H9 (cell line): ENCODE measurements around the gene MYO18A. TPM values are rescaled to one million over a fixed set of nuclear protein-coding genes. Genes with fewer than 3 reads are reported as not detected.
A peak's percentile ranks its signal among the peaks of the same experiment; 100 is the strongest.
"Not testable (repeated sequence)": the region's sequence is repeated elsewhere in the genome, so short reads cannot be mapped to it uniquely, and the experiment has no call there.

Source experiments
- DNase-seq: peaks from one replicate; pipeline ENCODE4 v3.0.0-alpha.2; 2017
- H2AFZ ChIP-seq: one replicate; pipeline ENCODE4 v1.6.1; 2013; ENCODE audit warnings: mild to moderate bottlenecking, low read length, control low read depth, moderate library complexity
- H2AK5ac ChIP-seq: 2 replicates; pipeline ENCODE4 v1.6.1; 2013; ENCODE audit warnings: low read length, control low read depth, mixed read lengths; ENCODE audit not compliant: insufficient read length
- H2BK120ac ChIP-seq: one replicate; pipeline ENCODE4 v1.6.1; 2013; ENCODE audit warnings: low read depth, mild to moderate bottlenecking, low read length, control low read depth, inconsistent platforms; ENCODE audit not compliant: poor library complexity, severe bottlenecking
- H2BK12ac ChIP-seq: 2 replicates; pipeline ENCODE4 v1.6.1; 2013; ENCODE audit warnings: low read length, control low read depth, mixed read lengths, low read depth; ENCODE audit not compliant: insufficient read length
- H2BK15ac ChIP-seq: 2 replicates; pipeline ENCODE4 v1.6.1; 2013; ENCODE audit warnings: low read depth, low read length, control low read depth
- H2BK20ac ChIP-seq: one replicate; pipeline ENCODE4 v1.6.1; 2013; ENCODE audit warnings: low read depth, mild to moderate bottlenecking, low read length, control low read depth, inconsistent platforms; ENCODE audit not compliant: poor library complexity, severe bottlenecking
- H2BK5ac ChIP-seq: 2 replicates; pipeline ENCODE4 v1.6.1; 2013; ENCODE audit warnings: low read length, control low read depth, mixed read lengths; ENCODE audit not compliant: insufficient read length
- H3K14ac ChIP-seq: 2 replicates; pipeline ENCODE4 v1.6.1; 2013; ENCODE audit warnings: low read length, control low read depth; ENCODE audit not compliant: insufficient read depth
- H3K18ac ChIP-seq: 2 replicates; pipeline ENCODE4 v1.6.1; 2013; ENCODE audit warnings: low read depth, mild to moderate bottlenecking, mixed read lengths, low read length, control low read depth; ENCODE audit not compliant: insufficient read length
- H3K23ac ChIP-seq: 2 replicates; pipeline ENCODE4 v1.6.1; 2013; ENCODE audit warnings: low read length, control low read depth, mixed read lengths, low read depth; ENCODE audit not compliant: insufficient read length
- H3K23me2 ChIP-seq: 2 replicates; pipeline ENCODE4 v1.6.1; 2013; ENCODE audit warnings: low read depth, mild to moderate bottlenecking, mixed read lengths, low read length, control low read depth; ENCODE audit not compliant: insufficient read length, poor library complexity, severe bottlenecking
- H3K27ac ChIP-seq: 2 replicates; pipeline ENCODE4 v1.5.1; 2013; ENCODE audit warnings: low read length, control low read depth, mixed read lengths, low read depth; ENCODE audit not compliant: insufficient read length
- H3K27me3 ChIP-seq: 2 replicates; pipeline ENCODE4 v1.6.1; 2013; ENCODE audit warnings: low read length, control low read depth, inconsistent platforms; ENCODE audit not compliant: insufficient read depth
- H3K4ac ChIP-seq: 2 replicates; pipeline ENCODE4 v1.6.1; 2013; ENCODE audit warnings: low read depth, mild to moderate bottlenecking, control low read depth, inconsistent platforms, low read length, moderate library complexity
- H3K4me1 ChIP-seq: 2 replicates; pipeline ENCODE4 v1.6.1; 2013; ENCODE audit warnings: low read length, control low read depth, inconsistent platforms; ENCODE audit not compliant: insufficient read depth
- H3K4me2 ChIP-seq: 2 replicates; pipeline ENCODE4 v1.6.1; 2013; ENCODE audit warnings: low read length, control low read depth, mixed read lengths; ENCODE audit not compliant: insufficient read length, insufficient read depth
- H3K56ac ChIP-seq: 2 replicates; pipeline ENCODE4 v1.6.1; 2013; ENCODE audit warnings: low read depth, mild to moderate bottlenecking, mixed read lengths, low read length, control low read depth; ENCODE audit not compliant: insufficient read length
- H3K79me1 ChIP-seq: 2 replicates; pipeline ENCODE4 v1.6.1; 2013; ENCODE audit warnings: low read depth, mild to moderate bottlenecking, moderate library complexity, low read length, control low read depth, inconsistent platforms; ENCODE audit not compliant: insufficient read depth, poor library complexity, severe bottlenecking
- H3K79me2 ChIP-seq: 2 replicates; pipeline ENCODE4 v1.6.1; 2013; ENCODE audit warnings: low read length, control low read depth, inconsistent platforms; ENCODE audit not compliant: insufficient read depth
- H3K9ac ChIP-seq: 2 replicates; pipeline ENCODE4 v1.6.1; 2013; ENCODE audit warnings: low read length, control low read depth, mixed read lengths; ENCODE audit not compliant: insufficient read length; ENCODE audit errors: extremely low read depth
- H3K9me3 ChIP-seq: one replicate; pipeline ENCODE4 v1.6.1; 2013; ENCODE audit warnings: low read depth, low read length, inconsistent platforms; ENCODE audit not compliant: control insufficient read depth
- H3T11ph ChIP-seq: one replicate; pipeline ENCODE4 v1.6.1; 2013; ENCODE audit warnings: mild to moderate bottlenecking, low read length, control low read depth, inconsistent platforms
- H4K20me1 ChIP-seq: one replicate; pipeline ENCODE4 v1.6.1; 2013; ENCODE audit not compliant: control insufficient read depth, insufficient read length, insufficient read depth
- H4K5ac ChIP-seq: 2 replicates; pipeline ENCODE4 v1.6.1; 2013; ENCODE audit warnings: low read depth, mild to moderate bottlenecking, mixed read lengths, low read length, control low read depth; ENCODE audit not compliant: insufficient read length
- H4K8ac ChIP-seq: replicated peaks from 2 replicates; pipeline ENCODE4 v1.6.1; 2013; ENCODE audit warnings: low read length, control low read depth, mixed read lengths, low read depth; ENCODE audit not compliant: insufficient read length
- H4K91ac ChIP-seq: 2 replicates; pipeline ENCODE4 v1.6.1; 2013; ENCODE audit warnings: low read depth, mild to moderate bottlenecking, moderate library complexity, mixed read lengths, low read length, control low read depth; ENCODE audit not compliant: insufficient read length
- H3K27ac Mint-ChIP-seq, 3 experiments: 2 replicates in 2 of 3; 3 replicates in 1 of 3; pipeline ENCODE4 v1.8.0; 2020 to 2021; ENCODE audit warnings: mixed read lengths in 3 of 3, mild to moderate bottlenecking in 1 of 3, moderate library complexity in 1 of 3
- H3K27me3 Mint-ChIP-seq: 2 replicates; pipeline ENCODE4 v1.8.0; 2021; ENCODE audit warnings: low read depth, mild to moderate bottlenecking, moderate library complexity, mixed read lengths
- H3K36me3 Mint-ChIP-seq, 3 experiments: 2 replicates in 2 of 3; 3 replicates in 1 of 3; pipeline ENCODE4 v1.8.0; 2020 to 2021; ENCODE audit warnings: low read depth in 3 of 3, mixed read lengths in 3 of 3; ENCODE audit not compliant: insufficient read depth in 1 of 3
- H3K4me1 Mint-ChIP-seq, 2 experiments: 2 replicates each; pipeline ENCODE4 v1.8.0; 2020; ENCODE audit warnings: mixed read lengths in 2 of 2
- H3K4me3 Mint-ChIP-seq, 2 experiments: 2 replicates in 1 of 2; 3 replicates in 1 of 2; pipeline ENCODE4 v1.8.0; 2020 to 2021; ENCODE audit warnings: mild to moderate bottlenecking in 2 of 2, mixed read lengths in 2 of 2, moderate library complexity in 1 of 2
- H3K9me3 Mint-ChIP-seq, 2 experiments: 2 replicates in 1 of 2; 3 replicates in 1 of 2; pipeline ENCODE4 v1.8.0; 2020; ENCODE audit warnings: mild to moderate bottlenecking in 2 of 2, mixed read lengths in 2 of 2, moderate library complexity in 1 of 2
- WGBS: extraction: QIAGEN DNeasy Blood & Tissue Kit; methylation state at CpG from one replicate; pipeline ENCODE4 v1.1.7; 2013; ENCODE audit warnings: missing lambda C conversion rate, low lambda C conversion rate, mixed read lengths; ENCODE audit not compliant: insufficient read length; ENCODE audit errors: extremely low coverage; 5-methylcytosine and 5-hydroxymethylcytosine counted together
- total RNA-seq: library from RNA; stranded (reverse); gene quantifications from 2 replicates; pipeline ENCODE4 v1.2.1, GENCODE V29; 2021
- TF ChIP-seq, protein P1 (sequence below): fragments of 200-600 bp; sonication (generic); conservative IDR thresholded peaks from 3 replicates; pipeline ENCODE4 v1.8.0; 2021; ENCODE audit warnings: antibody characterized with exemption, mild to moderate bottlenecking

MYO18A gene
- total RNA-seq, 1 experiment from 2014 or later = 21.6 TPM

DNA sequence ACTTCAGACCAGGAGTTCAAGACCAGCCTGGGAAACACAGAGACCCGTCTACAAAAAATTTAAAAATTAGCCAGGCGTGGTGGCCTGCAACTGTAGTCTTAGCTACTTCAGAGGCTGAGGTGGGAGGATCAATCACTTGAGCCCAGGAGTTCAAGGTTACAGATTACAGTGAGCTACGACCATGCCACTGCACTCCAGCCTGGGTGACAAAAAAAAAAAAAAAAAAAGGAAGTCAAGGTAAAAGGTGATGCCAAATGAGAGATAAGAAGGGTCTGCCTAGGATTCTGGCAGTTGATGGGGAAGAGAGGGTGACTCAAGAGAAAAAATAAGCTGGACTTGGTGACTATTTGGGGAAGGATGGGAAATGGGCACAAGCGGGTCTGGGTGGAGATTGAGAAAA is 32.5 kb downstream of the MYO18A start:
- H4K8ac ChIP-seq = no peak overlapping the region
- H3K4me1 Mint-ChIP-seq = peaks cover 42 to 46% of the 10 kb centered on the region in 2 experiments
- no peak overlapping the region for H2BK12ac ChIP-seq
- no peak overlapping the region for H3K18ac ChIP-seq
- H3K36me3 Mint-ChIP-seq = no peaks in the 10 kb centered on the region
- no CpG with 5 or more reads among the region's 4 CpGs for WGBS
- H3K27me3 ChIP-seq = no peaks in the 10 kb centered on the region
- H3K4me1 ChIP-seq = peaks cover 2% of the 10 kb centered on the region; the same call in 1 of the 2 replicates
- H3K4me3 Mint-ChIP-seq = no peak overlapping the region
- H2BK5ac ChIP-seq = no peak overlapping the region
- no peaks in the 10 kb centered on the region for H3K79me1 ChIP-seq
- no peak overlapping the region for H2AFZ ChIP-seq
- H3K27ac ChIP-seq = no peak overlapping the region
- H4K91ac ChIP-seq = no peak overlapping the region
- H3T11ph ChIP-seq = no peak overlapping the region
- H4K20me1 ChIP-seq = no peaks in the 10 kb centered on the region
- H3K14ac ChIP-seq = no peak overlapping the region
- no peak overlapping the region for H3K56ac ChIP-seq
- TF ChIP-seq, protein P1, sequence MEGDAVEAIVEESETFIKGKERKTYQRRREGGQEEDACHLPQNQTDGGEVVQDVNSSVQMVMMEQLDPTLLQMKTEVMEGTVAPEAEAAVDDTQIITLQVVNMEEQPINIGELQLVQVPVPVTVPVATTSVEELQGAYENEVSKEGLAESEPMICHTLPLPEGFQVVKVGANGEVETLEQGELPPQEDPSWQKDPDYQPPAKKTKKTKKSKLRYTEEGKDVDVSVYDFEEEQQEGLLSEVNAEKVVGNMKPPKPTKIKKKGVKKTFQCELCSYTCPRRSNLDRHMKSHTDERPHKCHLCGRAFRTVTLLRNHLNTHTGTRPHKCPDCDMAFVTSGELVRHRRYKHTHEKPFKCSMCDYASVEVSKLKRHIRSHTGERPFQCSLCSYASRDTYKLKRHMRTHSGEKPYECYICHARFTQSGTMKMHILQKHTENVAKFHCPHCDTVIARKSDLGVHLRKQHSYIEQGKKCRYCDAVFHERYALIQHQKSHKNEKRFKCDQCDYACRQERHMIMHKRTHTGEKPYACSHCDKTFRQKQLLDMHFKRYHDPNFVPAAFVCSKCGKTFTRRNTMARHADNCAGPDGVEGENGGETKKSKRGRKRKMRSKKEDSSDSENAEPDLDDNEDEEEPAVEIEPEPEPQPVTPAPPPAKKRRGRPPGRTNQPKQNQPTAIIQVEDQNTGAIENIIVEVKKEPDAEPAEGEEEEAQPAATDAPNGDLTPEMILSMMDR = no peak
- no peak overlapping the region for H4K5ac ChIP-seq
- H3K4me2 ChIP-seq = no peak overlapping the region
- H3K27ac Mint-ChIP-seq = no peak overlapping the region; a peak in 3 of 7 replicates
- H3K9me3 ChIP-seq = no peaks in the 10 kb centered on the region
- no peak overlapping the region for H2BK15ac ChIP-seq
- no peaks in the 10 kb centered on the region for H3K79me2 ChIP-seq
- H3K23ac ChIP-seq = no peak overlapping the region
- H3K4ac ChIP-seq = no peak overlapping the region
- DNase-seq = no peak
- no peaks in the 10 kb centered on the region for H3K27me3 Mint-ChIP-seq
- H2BK20ac ChIP-seq = no peak overlapping the region
- H2AK5ac ChIP-seq = no peak overlapping the region
- H2BK120ac ChIP-seq = no peak overlapping the region
- no peak overlapping the region for H3K9ac ChIP-seq
- no peaks in the 10 kb centered on the region for H3K23me2 ChIP-seq
- H3K9me3 Mint-ChIP-seq = no peaks in the 10 kb centered on the region; a peak in 1 of 5 replicates

DNA sequence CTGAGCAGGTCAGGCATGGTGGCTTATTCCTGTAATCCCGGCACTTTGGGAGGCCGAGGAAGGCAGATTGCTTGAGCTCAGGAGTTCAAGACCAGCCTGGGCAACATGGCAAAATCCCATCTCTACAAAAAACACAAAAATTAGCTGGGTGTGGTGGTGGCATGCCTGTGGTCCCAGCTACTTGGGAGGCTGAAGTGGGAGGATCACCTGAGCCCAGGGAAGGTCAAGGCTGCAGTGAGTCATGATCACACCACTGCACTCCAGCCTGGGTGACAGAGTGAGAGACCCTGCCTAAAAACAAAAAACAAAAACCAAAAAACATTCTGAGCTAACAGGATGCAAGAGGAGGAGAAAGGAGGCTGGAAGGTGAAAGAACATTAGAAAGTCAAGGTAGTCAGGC is 33.0 kb downstream of the MYO18A start:
- not testable (repeated sequence) for H3K27me3 Mint-ChIP-seq, H3K4me3 Mint-ChIP-seq, DNase-seq, H3K9me3 ChIP-seq, H4K91ac ChIP-seq, H2BK15ac ChIP-seq, H3K4ac ChIP-seq, H2AK5ac ChIP-seq, H3K9me3 Mint-ChIP-seq, H3K4me1 ChIP-seq, H3K18ac ChIP-seq, H3K27me3 ChIP-seq, H3K36me3 Mint-ChIP-seq, H3K23ac ChIP-seq, H3K27ac ChIP-seq, H3K79me2 ChIP-seq, H4K5ac ChIP-seq, H3K9ac ChIP-seq, H3K79me1 ChIP-seq, H3K14ac ChIP-seq, H4K20me1 ChIP-seq, H3K23me2 ChIP-seq, H3K4me2 ChIP-seq, H2BK120ac ChIP-seq, H3T11ph ChIP-seq, H2BK5ac ChIP-seq, H3K56ac ChIP-seq, H4K8ac ChIP-seq, H2BK12ac ChIP-seq, H2BK20ac ChIP-seq, H2AFZ ChIP-seq
- no CpG with 5 or more reads among the region's 2 CpGs for WGBS
- H3K27ac Mint-ChIP-seq = peak overlapping the region in 1 of 3 experiments; percentile 75; a peak in 2 of 7 replicates
- peaks cover 42 to 46% of the 10 kb centered on the region in 2 experiments for H3K4me1 Mint-ChIP-seq
